K562 (cell line): ENCODE data around the gene MKS1. TPM values are rescaled to one million over a fixed set of nuclear protein-coding genes. Genes with fewer than 3 reads are reported as not detected.

ENCODE experiments used
- C11orf30 ChIP-seq: fragments of 450-650 bp; IDR thresholded peaks from 2 replicates; pipeline ENCODE4 v1.6.1; 2016; ENCODE audit warnings: low read depth, mild to moderate bottlenecking
- CBX8 ChIP-seq: fragments of 200-600 bp; sonication (generic); IDR thresholded peaks from 2 replicates; pipeline ENCODE4 v1.6.1; 2012; ENCODE audit warnings: borderline replicate concordance, mixed run types, low read depth, mild to moderate bottlenecking, moderate library complexity, mixed read lengths, low read length, control low read depth, inconsistent platforms; ENCODE audit not compliant: poor library complexity, severe bottlenecking; ENCODE audit errors: extremely low read depth
- CEBPG ChIP-seq, 3 experiments: fragments of 200-800 bp in 1 of 3; sonication (Bioruptor generic) in 1 of 3; sonication (generic) in 1 of 3; formaldehyde crosslinking in 1 of 3; IDR thresholded peaks in 2 of 3; conservative IDR thresholded peaks in 1 of 3; 2 replicates each; pipeline versions ENCODE4 v1.6.1 to v1.8.0; 2016 to 2022; ENCODE audit warnings: missing compliant biosample characterization in 2 of 3, missing genetic modification characterization in 2 of 3, mild to moderate bottlenecking in 1 of 3, missing genetic modification reagents in 1 of 3
- HCFC1 ChIP-seq: IDR thresholded peaks from 2 replicates; pipeline ENCODE4 v1.6.1; 2012; ENCODE audit warnings: low read depth, low read length, improper control_type of control experiment
- HDAC2 ChIP-seq: fragments of 450-650 bp; IDR thresholded peaks from 2 replicates; pipeline ENCODE4 v1.6.1; 2016; ENCODE audit warnings: mild to moderate bottlenecking
- JUND ChIP-seq, 2 experiments: IDR thresholded peaks; 2 replicates in 1 of 2; 3 replicates in 1 of 2; pipeline ENCODE4 v1.6.1; 2011; ENCODE audit warnings: borderline replicate concordance in 2 of 2, low read depth in 2 of 2, low read length in 2 of 2, improper control_type of control experiment in 1 of 2, missing biosample characterization in 1 of 2, missing genetic modification characterization in 1 of 2, missing genetic modification reagents in 1 of 2
- KLF1 ChIP-seq: fragments of 450-650 bp; IDR thresholded peaks from 2 replicates; pipeline ENCODE4 v1.6.1; 2016; ENCODE audit warnings: missing genetic modification characterization, missing compliant biosample characterization
- LEF1 ChIP-seq: fragments of 450-650 bp; IDR thresholded peaks from 2 replicates; pipeline ENCODE4 v1.6.1; 2016; ENCODE audit warnings: mild to moderate bottlenecking
- MIER1 ChIP-seq: fragments of 450-650 bp; IDR thresholded peaks from 2 replicates; pipeline ENCODE4 v1.6.1; 2016; ENCODE audit warnings: antibody characterized with exemption, mild to moderate bottlenecking, low read depth
- NCOA4 ChIP-seq: fragments of 450-650 bp; IDR thresholded peaks from 2 replicates; pipeline ENCODE4 v1.6.1; 2018; ENCODE audit warnings: mild to moderate bottlenecking; ENCODE audit not compliant: partially characterized antibody
- NONO ChIP-seq, 2 experiments: fragments of 200-400 bp in 1 of 2; fragments of 450-650 bp in 1 of 2; formaldehyde crosslinking in 1 of 2; IDR thresholded peaks; 2 replicates each; pipeline ENCODE4 v1.6.1; 2017; ENCODE audit warnings: low read depth in 2 of 2, mild to moderate bottlenecking in 2 of 2, moderate library complexity in 2 of 2, low read length in 1 of 2
- RBM25 ChIP-seq: fragments of 200-400 bp; formaldehyde crosslinking; IDR thresholded peaks from 2 replicates; pipeline ENCODE4 v1.6.1; 2018; ENCODE audit warnings: low read length, low read depth, moderate library complexity; ENCODE audit not compliant: severe bottlenecking
- SMAD2 ChIP-seq: fragments of 150-350 bp; IDR thresholded peaks from 2 replicates; pipeline ENCODE4 v1.6.1; 2014; ENCODE audit warnings: low read depth, mild to moderate bottlenecking, low read length
- SMAD4 ChIP-seq: fragments of 250-450 bp; sonication (Bioruptor Pico); conservative IDR thresholded peaks from 2 replicates; pipeline ENCODE4 v1.8.0; 2021; ENCODE audit warnings: inconsistent platforms, mild to moderate bottlenecking, moderate library complexity
- SMARCE1 ChIP-seq: fragments of 450-650 bp; IDR thresholded peaks from 2 replicates; pipeline ENCODE4 v1.7.1; 2016; ENCODE audit warnings: mild to moderate bottlenecking
- TAF1 ChIP-seq: IDR thresholded peaks from 2 replicates; pipeline ENCODE4 v1.6.1; 2011; ENCODE audit warnings: mild to moderate bottlenecking, low read length, moderate library complexity; ENCODE audit not compliant: insufficient read depth, control insufficient read depth, severe bottlenecking; ENCODE audit errors: extremely low read depth
- TAL1 ChIP-seq: fragments of 450-650 bp; IDR thresholded peaks from 2 replicates; pipeline ENCODE4 v1.6.1; 2016; ENCODE audit warnings: mild to moderate bottlenecking
- TEAD4 ChIP-seq, 2 experiments: sonication (generic) in 1 of 2; formaldehyde crosslinking in 1 of 2; IDR thresholded peaks; 2 replicates each; pipeline versions ENCODE4 v1.6.1 to v1.8.0; 2012 to 2022; ENCODE audit warnings: borderline replicate concordance in 1 of 2, inconsistent platforms in 1 of 2, low read length in 1 of 2, mild to moderate bottlenecking in 1 of 2, missing genetic modification reagents in 1 of 2
- ZKSCAN8 ChIP-seq: fragments of 200-800 bp; sonication (Bioruptor generic); IDR thresholded peaks from 2 replicates; pipeline ENCODE4 v1.6.1; 2016; ENCODE audit warnings: missing genetic modification characterization, missing compliant biosample characterization
- ZNF316 ChIP-seq: fragments of 450-650 bp; IDR thresholded peaks from 2 replicates; pipeline ENCODE4 v1.6.1; 2016
- polyA plus RNA-seq, 8 experiments: library from polyadenylated mRNA; depleted of rRNA in 4 of 8; stranded (reverse) in 5 of 8; unstranded in 3 of 8; fragments of >200 nt; fragmentation: Nextera tagmentation in 2 of 8; fragmentation: Illumina TruSeq in 1 of 8; extraction: Ambion mirVana in 2 of 8; extraction: Trizol in 1 of 8; gene quantifications; 2 replicates each; pipeline versions ENCODE4 v1.2.1 to v1.2.3, GENCODE V29; 2011 to 2014; ENCODE audit warnings: inconsistent platforms in 1 of 8, missing spikeins in 1 of 8
- total RNA-seq, 7 experiments: library from RNA; depleted of rRNA in 6 of 7; stranded (reverse); fragments of >200 nt in 6 of 7; fragmentation: Illumina TruSeq in 2 of 7; extraction: Trizol in 2 of 7; gene quantifications; 2 replicates each; pipeline versions ENCODE4 v1.2.1 to v1.2.3, GENCODE V29; 2011 to 2021; ENCODE audit warnings: low replicate concordance in 1 of 7
- TF ChIP-seq, protein P1 (sequence below): fragments of 450-650 bp; formaldehyde crosslinking; IDR thresholded peaks from 2 replicates; pipeline ENCODE4 v1.4.0; 2022; ENCODE audit warnings: missing genetic modification characterization
- TF ChIP-seq, protein P2 (sequence below): fragments of 450-650 bp; IDR thresholded peaks from 2 replicates; pipeline ENCODE4 v1.6.1; 2017; ENCODE audit warnings: antibody characterized with exemption

Gene MKS1
- total and polyA plus RNA-seq, 9 of the 15 experiments (the other 6 are each of a cell fraction or from before 2014, with no cell fraction given), result 16.3 to 31.0 (median 25.9) TPM

DNA sequence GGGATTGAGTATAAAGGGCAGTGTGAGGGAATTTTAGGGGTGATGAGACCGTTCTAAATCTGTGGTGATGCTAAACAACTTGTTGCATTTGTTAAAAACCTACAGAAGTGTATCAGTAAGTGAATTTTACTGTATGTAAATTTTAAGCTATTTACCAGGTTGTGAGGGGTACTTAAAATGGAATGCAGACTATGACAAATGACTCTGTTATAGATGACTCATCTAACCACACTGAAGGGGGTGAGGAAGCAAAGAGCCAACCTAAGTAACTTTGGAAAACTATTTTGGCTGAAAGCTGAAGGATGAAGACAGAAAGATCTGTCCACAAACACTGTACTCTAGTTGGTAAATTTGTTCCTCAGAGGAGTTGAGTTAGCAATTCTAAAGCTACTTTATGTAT lies 5.3 kb upstream of the MKS1 start (continued):
- TF ChIP-seq HCFC1 (no peak), TEAD4 (IDR thresholded peaks at IDR 0.05; ENCODE audit: low read length) (peak; percentile 45; the same call in 1 of the 2 replicates), TEAD4 (CRISPR knock-in tag; IDR thresholded peaks at IDR 0.05; ENCODE audit: borderline replicate concordance) (no peak), TAF1 (no peak), SMAD2 (no peak), LEF1 (peak; percentile 68; the same call in 1 of the 2 replicates), JUND (IDR thresholded peaks at IDR 0.05; ENCODE audit: borderline replicate concordance, low read depth, low read length) (peak; percentile 92), JUND (tag; IDR thresholded peaks at IDR 0.05; ENCODE audit: borderline replicate concordance, low read depth, low read length) (peak; percentile 93), KLF1 (tag) (no peak), C11orf30 (peak; percentile 33; the same call in 1 of the 2 replicates), NONO (IDR thresholded peaks at IDR 0.05; ENCODE audit: low read depth in 2 of 2, low read length in 1 of 2) (no peak), SMARCE1 (peak; percentile 72; the same call in 1 of the 2 replicates), ZNF316 (peak; percentile 17; the same call in 1 of the 2 replicates), CEBPG (CRISPR knock-in tag; IDR thresholded peaks at IDR 0.05) (no peak), CEBPG (tag; conservative IDR thresholded peaks at IDR 0.05 in 1 of 2, IDR thresholded peaks at IDR 0.05 in 1 of 2) (no peak), SMAD4 (no peak), HDAC2 (no peak), ZKSCAN8 (no peak), RBM25 (no peak), CBX8 (no peak), NCOA4 (no peak), MIER1 (no peak), TAL1 (no peak)
- TF ChIP-seq, protein P1, sequence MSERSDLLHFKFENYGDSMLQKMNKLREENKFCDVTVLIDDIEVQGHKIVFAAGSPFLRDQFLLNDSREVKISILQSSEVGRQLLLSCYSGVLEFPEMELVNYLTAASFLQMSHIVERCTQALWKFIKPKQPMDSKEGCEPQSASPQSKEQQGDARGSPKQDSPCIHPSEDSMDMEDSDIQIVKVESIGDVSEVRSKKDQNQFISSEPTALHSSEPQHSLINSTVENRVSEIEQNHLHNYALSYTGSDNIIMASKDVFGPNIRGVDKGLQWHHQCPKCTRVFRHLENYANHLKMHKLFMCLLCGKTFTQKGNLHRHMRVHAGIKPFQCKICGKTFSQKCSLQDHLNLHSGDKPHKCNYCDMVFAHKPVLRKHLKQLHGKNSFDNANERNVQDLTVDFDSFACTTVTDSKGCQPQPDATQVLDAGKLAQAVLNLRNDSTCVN (CRISPR knock-in tag), result no peak
- TF ChIP-seq, protein P2, sequence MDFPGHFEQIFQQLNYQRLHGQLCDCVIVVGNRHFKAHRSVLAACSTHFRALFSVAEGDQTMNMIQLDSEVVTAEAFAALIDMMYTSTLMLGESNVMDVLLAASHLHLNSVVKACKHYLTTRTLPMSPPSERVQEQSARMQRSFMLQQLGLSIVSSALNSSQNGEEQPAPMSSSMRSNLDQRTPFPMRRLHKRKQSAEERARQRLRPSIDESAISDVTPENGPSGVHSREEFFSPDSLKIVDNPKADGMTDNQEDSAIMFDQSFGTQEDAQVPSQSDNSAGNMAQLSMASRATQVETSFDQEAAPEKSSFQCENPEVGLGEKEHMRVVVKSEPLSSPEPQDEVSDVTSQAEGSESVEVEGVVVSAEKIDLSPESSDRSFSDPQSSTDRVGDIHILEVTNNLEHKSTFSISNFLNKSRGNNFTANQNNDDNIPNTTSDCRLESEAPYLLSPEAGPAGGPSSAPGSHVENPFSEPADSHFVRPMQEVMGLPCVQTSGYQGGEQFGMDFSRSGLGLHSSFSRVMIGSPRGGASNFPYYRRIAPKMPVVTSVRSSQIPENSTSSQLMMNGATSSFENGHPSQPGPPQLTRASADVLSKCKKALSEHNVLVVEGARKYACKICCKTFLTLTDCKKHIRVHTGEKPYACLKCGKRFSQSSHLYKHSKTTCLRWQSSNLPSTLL, result no peak
